ENCODE measurements around the gene IL1RAPL2.

- no peak for TF ChIP-seq CTCF (IDR thresholded peaks at IDR 0.05 in 4 of 5, conservative IDR thresholded peaks at IDR 0.05 in 1 of 5)
- no peak for TF ChIP-seq POLR2A (IDR thresholded peaks at IDR 0.05)
Measured at GRCh38 chrX:105269386-105269785, 703.4 kb downstream of the IL1RAPL2 start.
